ENCODE results near the gene DNAAF5.

- TF ChIP-seq POLR2A (IDR thresholded peaks at IDR 0.05) (no peak), CTCF (IDR thresholded peaks at IDR 0.05) (peak; percentile 63 to 97 (median 91))
These were observed 47.9 kb downstream of the DNAAF5 start for GRCh38 chr7:774161-775109.
